GM18499 (cell line): Measurements from ENCODE around the gene BCL2L13.
"Not testable (repeated sequence)": the region's sequence is repeated elsewhere in the genome, so short reads cannot be mapped to it uniquely, and the experiment has no call there.

Experiments used
- ATAC-seq: cut with Tn5 transposase; IDR thresholded peaks from one replicate; pipeline ENCODE4 v1.9.1; 2021; ENCODE audit warnings: moderate number of reproducible peaks; ENCODE audit not compliant: insufficient read depth, unreplicated experiment

Gene BCL2L13

DNA sequence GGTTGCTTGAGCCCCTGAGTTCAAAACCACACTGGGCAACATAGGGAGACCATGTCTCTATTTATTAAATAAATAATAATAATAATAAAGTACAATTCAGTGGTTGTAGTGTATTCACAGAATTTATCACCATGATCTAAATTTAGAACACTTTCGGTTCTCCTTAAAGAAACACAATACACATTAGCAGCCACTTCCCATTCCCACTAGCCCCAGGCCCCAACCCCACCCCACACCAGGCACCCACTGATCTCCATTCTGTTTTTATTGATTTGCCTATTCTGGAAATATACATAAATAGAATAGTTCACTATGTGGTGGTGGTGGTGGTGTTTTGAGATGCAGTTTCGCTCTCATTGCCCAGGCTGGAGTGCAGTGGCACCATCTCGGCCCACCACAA lies 45.7 kb downstream of the BCL2L13 start:
- no peak for ATAC-seq

DNA sequence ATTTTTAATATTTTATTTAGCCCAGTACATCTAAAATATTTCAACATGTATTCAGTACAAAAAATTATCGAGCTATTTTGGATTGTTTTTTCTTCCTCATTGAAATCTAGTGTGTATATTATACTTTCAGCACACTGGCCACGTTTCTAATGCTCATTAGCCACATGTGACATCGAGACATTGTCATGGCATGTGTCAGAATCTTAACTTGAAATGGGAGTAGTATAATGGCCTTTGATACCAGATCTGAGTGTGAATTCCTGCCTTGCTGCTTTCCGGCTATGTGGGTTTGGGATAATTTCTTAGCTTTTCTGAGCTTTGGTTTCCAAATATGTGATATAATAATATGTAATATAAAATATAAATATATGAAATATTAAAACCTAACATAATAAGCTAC lies 54.3 kb downstream of the BCL2L13 start:
- no peak for ATAC-seq

DNA sequence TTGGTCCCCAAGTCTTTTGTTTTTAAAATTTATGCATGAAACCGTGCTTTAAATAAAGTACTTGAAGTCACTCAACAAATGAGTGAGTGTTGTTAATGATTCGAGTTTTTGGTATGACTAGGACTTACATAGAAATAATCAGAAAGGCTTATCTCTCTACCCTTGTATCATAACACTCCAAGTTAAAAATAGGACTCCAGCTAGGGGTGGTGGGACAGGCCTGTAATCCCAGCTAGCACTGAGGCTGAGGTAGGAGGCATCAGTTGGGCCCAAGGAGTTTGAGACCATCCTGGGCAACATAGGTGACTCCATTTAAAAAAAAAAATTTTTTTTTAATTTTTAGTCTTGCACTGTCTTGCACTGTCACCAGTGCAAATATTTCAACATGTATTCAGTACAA lies 55.6 kb downstream of the BCL2L13 start:
- ATAC-seq: no peak

DNA sequence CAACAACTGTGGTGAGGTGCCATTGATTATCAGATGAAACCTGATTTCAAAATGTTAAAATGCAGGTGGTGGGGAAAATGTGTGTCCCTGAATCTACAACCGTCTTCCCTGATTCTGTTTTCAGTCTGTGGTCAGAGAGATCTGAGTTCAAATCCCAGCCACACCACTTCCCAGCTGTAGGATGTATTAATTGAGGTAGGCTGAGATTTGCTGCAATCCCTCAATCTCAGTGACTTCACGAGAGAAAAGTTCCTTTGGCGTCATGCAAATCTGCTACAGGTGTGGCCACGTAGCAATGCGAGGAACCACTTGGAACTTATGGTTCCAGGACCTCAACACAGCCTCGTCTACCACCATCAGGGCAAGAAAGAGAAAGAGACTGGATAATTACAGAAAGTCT lies 56.2 kb downstream of the BCL2L13 start:
- no peak for ATAC-seq

DNA sequence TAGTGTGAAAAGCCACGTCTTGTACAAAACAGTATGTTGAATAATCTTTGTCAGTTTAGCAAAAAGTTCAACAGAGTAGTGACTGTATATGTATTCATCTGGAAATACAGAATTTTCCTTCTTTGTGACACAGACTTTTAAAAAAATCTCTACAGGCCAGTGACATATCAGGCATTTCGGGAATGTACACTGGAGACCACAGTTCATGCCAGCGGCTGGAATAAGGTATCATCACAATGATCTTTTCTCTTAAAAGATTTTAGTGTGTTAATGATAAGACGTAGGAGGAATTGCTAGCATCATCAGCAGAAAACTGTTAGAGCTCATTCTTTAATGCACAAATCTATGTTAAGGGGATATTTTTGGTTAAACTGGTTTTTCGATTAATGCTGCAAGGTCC lies 57.4 kb downstream of the BCL2L13 start:
- ATAC-seq: no peak

DNA sequence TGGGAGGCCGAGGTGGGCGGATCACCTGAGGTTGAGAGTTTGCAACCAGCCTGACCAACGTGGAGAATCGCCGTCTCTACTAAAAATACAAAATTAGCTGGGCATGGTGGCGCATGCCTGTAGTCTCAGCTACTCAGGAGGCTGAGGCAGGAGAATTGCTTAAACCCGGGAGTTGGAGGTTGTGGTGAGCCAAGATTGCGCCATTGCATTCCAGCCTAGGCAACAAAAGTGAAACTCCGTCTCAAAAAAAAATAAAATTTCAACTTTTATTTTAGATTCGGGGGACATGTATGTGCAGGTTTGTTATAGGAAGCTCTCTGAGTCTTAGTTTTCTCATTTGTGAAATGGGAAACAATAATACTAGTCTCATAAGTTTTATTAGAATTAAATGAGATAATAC lies 58.6 kb downstream of the BCL2L13 start:
- ATAC-seq: not testable (repeated sequence)

DNA sequence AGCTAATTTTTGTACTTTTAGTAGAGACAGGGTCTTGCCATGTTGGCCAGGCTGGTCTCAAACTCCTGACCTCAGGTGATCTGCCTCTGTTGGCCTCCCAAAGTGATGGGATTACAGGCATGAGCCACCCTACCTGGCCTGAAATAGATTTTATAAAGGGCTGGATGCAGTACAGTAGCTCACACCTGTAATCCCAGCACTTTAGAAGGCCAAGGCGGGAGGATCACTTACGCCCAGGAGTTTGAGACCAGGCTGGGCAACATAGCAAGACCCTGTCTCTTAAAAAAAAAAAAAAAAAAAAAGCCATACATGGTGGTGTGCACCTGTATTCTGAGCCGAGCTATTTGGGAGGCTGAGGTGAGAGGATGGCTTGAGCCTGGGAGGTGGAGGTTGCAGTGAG lies 59.7 kb downstream of the BCL2L13 start:
- not testable (repeated sequence) for ATAC-seq

DNA sequence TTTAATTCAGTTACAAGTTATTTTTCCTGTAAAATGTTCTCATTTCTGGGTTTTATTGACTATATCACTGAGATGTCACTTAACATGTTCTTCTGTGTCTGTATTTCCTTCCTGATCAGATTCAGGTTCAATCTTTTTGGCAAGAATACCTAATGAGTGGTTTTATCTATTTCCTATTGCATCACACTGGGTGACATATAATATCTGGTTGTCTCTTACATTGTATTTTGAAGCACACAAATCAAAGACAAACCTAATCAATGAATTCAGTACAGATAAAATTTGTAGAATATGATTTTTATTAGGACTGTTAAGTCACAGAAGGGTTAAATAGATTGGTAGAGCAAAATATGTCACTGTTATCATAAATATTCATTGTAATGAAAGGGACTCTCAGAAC lies 60.4 kb downstream of the BCL2L13 start:
- ATAC-seq: no peak

DNA sequence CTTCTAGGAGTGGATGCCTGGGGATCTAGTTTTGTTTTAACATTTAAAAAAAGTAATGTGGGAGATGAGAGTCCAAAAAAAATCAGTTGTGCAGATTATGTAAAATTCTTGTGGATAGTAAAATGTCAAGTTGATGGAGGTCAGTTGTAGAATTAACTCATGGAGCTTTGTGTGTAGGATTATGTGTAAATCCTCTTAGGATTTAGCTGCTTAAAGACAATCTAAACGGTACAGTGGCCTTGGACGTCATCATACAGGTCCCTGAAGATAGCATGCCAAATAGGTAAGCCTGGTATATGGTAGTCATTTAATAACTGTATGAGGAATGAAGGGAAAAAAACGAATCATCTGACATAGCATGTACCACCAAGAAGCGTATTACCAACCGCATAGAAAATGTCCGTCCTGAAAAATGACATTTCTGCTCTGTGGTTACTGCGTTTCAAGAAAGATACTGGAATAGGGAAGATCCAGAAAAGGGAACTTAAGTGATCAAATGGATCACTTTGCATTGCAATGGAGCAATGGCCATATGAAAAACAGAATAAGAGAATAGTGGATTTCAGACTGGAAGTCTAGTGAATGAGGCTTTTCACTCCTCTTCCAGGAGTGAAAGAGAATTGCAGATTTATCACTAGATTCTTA lies 61.3 kb downstream of the BCL2L13 start:
- ATAC-seq: no peak

DNA sequence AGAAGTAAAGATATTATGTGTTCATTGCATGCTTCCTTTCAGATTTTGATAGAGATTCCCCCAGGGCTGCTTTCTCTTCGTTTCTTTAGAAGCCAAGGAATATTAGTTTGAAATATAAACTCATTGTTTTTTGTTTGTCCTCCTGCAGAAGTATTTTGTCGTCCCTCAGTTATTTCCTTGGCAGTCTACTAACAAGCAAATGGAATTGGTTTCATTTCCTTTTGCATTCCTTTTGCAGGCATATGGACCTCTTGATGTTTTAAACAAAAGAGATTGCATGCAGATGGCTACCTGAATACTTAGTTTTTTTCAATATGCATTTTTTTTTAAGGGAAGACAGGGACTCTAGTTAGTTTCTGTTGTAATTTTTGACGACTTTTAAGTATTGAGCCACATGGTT lies 62.2 kb downstream of the BCL2L13 start:
- no peak for ATAC-seq

DNA sequence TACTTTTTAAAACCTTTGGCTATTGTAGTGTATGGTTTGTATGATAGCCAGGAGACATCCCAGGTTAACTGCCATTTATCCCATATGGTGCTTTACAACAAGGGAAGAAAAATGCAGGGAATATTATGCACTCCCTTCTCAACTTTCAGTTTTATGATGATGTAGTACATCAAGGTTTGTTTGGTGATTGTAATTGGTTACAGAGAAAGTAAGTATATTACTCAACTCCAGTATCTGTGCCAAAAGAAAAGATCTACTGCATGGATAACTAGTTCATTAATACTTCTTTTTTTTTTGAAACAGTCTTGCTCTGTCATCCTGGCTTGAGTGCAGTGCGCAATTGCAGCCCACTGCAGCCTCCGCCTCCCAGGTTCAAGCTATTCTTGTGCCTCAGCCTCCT lies 65.3 kb downstream of the BCL2L13 start:
- no peak for ATAC-seq

DNA sequence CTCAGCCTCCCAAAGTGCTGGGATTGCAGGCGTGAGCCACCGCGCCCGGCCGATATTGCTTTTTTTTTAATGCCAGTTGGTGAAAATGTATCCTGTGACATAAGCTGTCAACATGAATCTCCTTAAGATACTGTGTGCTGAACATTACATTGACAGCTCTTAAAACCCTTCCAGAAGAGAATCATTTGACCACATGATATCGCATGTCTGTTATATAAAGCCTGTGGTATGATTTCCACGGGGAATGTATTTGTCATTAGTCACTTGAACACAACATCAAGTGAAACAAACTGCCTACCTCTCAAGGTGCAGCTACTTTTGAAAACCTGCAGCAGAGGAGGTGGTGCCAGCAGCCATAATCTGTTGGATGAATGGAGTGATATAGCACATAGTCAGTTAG lies 67.0 kb downstream of the BCL2L13 start:
- ATAC-seq: no peak

DNA sequence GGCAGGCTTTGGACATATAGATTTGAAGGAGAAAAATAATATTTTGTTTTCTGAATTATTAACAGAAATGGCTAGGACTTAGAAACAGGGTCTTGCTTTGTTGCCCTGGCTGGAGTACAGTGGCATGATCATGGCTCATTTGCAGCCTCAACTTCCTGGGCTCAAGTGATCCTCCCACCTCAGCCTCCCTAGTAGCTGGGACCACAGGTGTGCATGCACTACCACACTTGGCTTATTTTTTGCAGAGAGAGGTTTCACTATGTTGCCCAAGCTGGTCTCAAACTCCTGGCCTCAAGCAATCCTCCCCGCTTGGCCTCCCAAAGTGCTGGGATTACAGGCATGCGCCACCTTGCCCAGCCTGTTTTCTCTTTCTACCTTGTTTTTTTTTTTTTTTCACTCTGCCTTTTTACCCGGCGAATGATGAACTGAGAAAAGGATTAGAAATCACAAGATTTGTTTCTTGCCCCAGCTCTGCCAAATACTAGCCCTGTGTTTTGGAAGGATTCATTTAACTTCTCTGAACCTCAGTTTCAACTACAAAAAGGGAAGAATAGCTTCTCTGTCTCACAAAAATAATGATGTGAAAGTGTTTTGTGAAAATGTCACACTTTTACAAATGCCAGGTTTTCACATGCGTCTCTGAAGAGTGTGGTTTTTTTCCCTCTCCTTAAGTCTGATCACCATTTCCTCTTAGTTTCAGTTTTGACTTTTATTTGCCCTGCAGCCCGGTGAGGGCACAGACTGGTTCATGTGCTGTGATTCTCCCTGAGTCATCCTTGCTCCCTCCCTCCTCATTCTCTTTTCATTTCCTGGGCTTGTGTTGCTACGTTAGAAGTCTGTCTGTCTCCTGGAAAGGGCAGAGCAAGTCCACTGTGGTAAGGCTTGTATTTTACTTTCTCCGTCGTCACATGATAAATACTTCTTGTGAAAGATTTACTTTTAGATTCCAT lies 67.7 kb downstream of the BCL2L13 start:
- ATAC-seq: no peak

DNA sequence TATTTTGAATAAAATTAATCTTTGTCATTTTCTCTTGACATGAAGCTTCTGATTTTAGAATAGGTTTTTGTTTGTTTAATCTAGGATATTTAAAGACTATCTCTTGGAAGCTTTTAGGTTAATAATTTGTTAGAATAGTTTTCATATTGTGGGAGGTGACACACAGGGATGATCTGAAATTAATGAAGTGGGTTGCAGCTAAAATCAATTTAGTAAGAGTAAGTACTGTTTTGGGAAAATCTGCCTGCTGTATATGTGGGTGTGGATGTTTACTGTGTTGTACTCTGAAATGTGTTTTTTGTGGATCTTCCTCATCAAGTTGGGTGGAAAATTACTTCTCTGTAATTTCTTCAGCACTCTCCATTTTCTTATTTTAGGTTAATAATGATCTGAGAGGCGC lies 68.4 kb downstream of the BCL2L13 start:
- ATAC-seq: no peak

DNA sequence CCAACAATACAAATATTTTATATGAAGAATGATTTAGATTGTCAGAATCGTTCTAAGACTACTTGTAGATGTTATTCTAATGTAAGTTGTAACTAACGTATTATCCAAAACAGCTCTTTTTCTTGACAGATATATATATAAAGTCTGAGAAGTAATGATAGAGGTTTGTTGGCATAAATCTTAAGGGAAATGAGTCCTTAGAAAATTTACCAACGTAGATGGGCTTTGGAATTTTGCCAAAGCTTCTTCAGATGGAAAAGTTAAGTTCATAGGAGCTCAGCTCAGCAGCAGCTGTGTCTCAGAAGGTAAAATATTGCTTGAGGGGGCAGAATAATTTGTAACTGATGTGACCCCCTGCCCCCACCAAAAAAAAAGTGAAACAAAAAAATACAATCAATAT lies 69.0 kb downstream of the BCL2L13 start:
- no peak for ATAC-seq

DNA sequence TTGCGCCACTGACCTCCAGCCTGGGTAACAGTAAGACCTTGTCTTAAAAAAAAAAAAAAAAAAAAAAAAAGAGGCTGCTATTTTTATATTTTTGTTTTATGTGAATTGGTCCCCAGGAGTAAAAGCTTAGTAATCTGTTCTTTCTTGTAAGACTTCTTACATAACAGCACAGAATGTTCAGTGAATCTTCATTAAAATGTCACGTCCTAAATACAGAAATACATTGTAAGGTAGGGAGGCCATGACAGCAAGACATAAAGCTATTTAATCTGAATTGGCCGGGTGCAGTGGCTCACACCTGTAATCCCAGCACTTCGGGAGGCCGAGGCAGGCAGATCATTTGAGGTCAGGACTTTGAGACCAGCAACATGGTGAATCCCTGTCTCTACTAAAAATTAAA lies 71.5 kb downstream of the BCL2L13 start:
- no peak for ATAC-seq

DNA sequence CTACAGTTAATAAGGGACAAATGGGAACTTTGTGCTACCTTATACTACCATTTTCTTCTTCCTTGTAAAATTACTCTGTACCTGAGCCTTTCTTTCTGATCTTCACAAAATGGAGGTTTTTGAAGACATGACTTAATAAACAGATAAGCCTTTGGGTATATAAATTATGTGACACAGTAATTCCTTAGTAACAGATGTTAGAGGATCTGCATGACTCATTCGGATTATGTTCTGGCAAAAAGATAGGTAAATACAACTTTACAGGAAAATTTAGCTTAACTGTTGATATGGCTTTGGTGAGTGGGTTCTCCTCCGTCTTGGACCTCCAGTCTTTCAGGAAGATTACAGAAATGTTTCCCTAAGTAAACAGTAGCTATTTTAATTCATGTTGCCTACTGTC lies 73.9 kb downstream of the BCL2L13 start:
- no peak for ATAC-seq

DNA sequence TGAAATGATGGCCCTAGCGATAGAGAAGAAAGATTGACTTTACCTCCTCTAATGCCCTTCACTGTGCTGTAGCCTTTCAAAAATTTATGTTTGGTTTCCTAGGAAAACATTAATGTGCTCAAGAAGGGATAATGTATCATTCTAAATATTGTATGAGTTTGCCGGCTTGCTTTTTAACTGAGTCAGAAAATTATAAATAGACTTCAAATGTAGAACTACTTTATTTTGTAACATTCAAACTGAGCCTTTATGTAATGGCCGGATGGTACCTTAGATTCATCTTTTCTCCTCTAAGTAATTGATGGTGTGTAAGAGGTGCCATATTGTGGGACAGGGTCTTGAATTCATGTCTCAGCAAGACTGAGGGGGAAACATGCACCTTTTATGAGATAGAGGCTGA lies 78.0 kb downstream of the BCL2L13 start:
- ATAC-seq: no peak

DNA sequence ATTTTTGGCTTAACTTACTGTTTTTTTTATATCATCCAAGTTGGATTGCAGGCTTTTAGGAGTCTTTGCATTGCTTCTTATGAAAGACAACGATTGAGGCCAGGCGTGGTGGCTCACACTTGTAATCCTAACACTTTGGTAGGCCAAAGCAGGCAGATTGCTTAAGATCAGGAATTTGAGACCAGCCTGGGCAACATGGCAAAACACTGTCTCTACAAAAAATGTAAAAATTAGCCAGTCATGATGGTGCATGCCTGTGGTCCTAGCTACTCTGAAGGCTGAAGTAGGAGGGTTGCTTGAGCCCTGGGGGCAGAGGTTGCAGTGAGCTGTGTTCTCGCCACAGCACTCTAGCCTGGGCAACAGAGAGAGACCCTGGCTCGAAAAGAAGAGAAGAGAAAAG lies 79.2 kb downstream of the BCL2L13 start:
- ATAC-seq: no peak

DNA sequence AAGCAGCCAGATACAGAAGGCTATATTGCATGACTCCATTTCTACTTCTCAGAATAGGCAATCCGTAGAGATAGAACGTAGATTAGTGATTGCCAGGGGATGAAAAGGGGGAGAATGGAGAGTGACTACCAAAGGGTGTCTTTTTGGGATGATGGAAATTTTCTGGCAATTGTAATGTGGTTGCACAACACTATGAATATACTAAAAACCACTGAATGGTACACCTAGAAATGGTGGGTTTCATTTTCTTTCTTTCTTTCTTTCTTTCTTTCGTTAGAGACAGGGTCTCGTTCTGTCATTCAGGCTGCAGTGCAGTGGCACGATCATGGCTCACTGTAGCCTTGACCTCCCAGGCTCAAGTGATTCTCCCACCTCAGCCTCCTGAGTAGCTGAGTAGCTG lies 81.4 kb downstream of the BCL2L13 start:
- no peak for ATAC-seq

DNA sequence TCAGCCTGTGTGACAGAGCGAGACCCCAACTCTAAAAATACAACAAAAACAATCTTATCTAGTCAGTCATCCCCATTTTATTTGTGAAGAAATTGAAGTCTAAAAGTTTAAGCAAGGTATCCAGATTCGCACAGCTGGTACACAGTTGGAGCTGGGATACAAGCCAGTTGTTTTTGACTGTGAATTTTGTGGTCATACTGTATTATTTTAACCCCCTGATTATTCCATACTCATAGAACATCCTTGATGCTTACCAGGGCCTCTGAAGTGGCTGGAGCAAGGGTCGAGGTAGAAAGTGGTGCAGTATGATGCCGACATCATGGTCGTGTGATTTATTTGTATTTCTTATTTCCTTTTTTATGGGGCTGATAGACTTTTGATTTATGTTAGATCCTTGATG lies 85.7 kb downstream of the BCL2L13 start:
- ATAC-seq: no peak
